HEK293T (cell line): Measurements from ENCODE around the gene VAV3.
A peak's percentile ranks its signal among the peaks of the same experiment; 100 is the strongest.

Experiments used
- CTCF ChIA-PET: fragments of 350-600 bp; formaldehyde crosslinking; extraction: SDS; loops from one replicate; lab custom pipeline; 2021; ENCODE audit warnings: antibody characterized with exemption, inconsistent platforms; lab: Yijun Ruan, JAX
- POLR2A ChIA-PET: fragments of 350-600 bp; formaldehyde crosslinking; extraction: SDS; loops from one replicate; lab custom pipeline; 2020; ENCODE audit warnings: antibody characterized with exemption, inconsistent platforms; lab: Yijun Ruan, JAX
- DNase-seq: peaks from one replicate; pipeline ENCODE4 v3.0.0; 2012; ENCODE audit warnings: mixed read lengths; ENCODE audit errors: extremely low spot score
- ARNT ChIP-seq: fragments of 450-650 bp; IDR thresholded peaks from 2 replicates; pipeline ENCODE4 v1.6.1; 2017; ENCODE audit warnings: mild to moderate bottlenecking
- BHLHE40 ChIP-seq: fragments of 450-650 bp; IDR thresholded peaks from 2 replicates; pipeline ENCODE4 v1.6.1; 2016; ENCODE audit warnings: mild to moderate bottlenecking, moderate library complexity, borderline replicate concordance
- CTBP1 ChIP-seq: fragments of 450-650 bp; IDR thresholded peaks from 2 replicates; pipeline ENCODE4 v1.6.1; 2016; ENCODE audit warnings: borderline replicate concordance
- ELF4 ChIP-seq: fragments of 450-650 bp; IDR thresholded peaks from 2 replicates; pipeline ENCODE4 v1.6.1; 2017; ENCODE audit warnings: antibody characterized with exemption
- FOXA1 ChIP-seq: fragments of 450-650 bp; IDR thresholded peaks from 2 replicates; pipeline ENCODE4 v1.6.1; 2016; ENCODE audit warnings: mild to moderate bottlenecking
- FOXK2 ChIP-seq: fragments of 450-650 bp; IDR thresholded peaks from 2 replicates; pipeline ENCODE4 v1.6.1; 2016; ENCODE audit warnings: mild to moderate bottlenecking
- FOXM1 ChIP-seq: fragments of 450-650 bp; IDR thresholded peaks from 2 replicates; pipeline ENCODE4 v1.6.1; 2017; ENCODE audit warnings: mild to moderate bottlenecking, borderline replicate concordance
- HDGF ChIP-seq: fragments of 450-650 bp; IDR thresholded peaks from 2 replicates; pipeline ENCODE4 v1.6.1; 2017; ENCODE audit warnings: antibody characterized with exemption, borderline replicate concordance
- L3MBTL2 ChIP-seq: fragments of 450-650 bp; conservative IDR thresholded peaks from 2 replicates; pipeline ENCODE4 v1.6.1; 2016; ENCODE audit warnings: mild to moderate bottlenecking
- LEF1 ChIP-seq: fragments of 450-650 bp; IDR thresholded peaks from 2 replicates; pipeline ENCODE4 v1.6.1; 2017; ENCODE audit warnings: mild to moderate bottlenecking, borderline replicate concordance
- NFRKB ChIP-seq: fragments of 450-650 bp; IDR thresholded peaks from 2 replicates; pipeline ENCODE4 v1.6.1; 2016; ENCODE audit warnings: mild to moderate bottlenecking, moderate library complexity
- PKNOX1 ChIP-seq: fragments of 450-650 bp; IDR thresholded peaks from 2 replicates; pipeline ENCODE4 v1.6.1; 2016
- SP1 ChIP-seq: fragments of 450-650 bp; IDR thresholded peaks from 2 replicates; pipeline ENCODE4 v1.6.1; 2017
- SUZ12 ChIP-seq: fragments of 450-650 bp; IDR thresholded peaks from 2 replicates; pipeline ENCODE4 v1.6.1; 2016; ENCODE audit warnings: mild to moderate bottlenecking
- TARDBP ChIP-seq: fragments of 450-650 bp; IDR thresholded peaks from 2 replicates; pipeline ENCODE4 v1.6.1; 2016
- ZNF384 ChIP-seq: fragments of 450-650 bp; IDR thresholded peaks from 2 replicates; pipeline ENCODE4 v1.6.1; 2016

The VAV3 gene

GRCh38 chr1:107782217-107782845 is 182.6 kb downstream of the VAV3 start:
- DNase-seq = peak; percentile 27
- ChIA-PET POLR2A (interaction anchor here (2.3 kb wide), 1 partner anchor 343 kb away, joined by 6 read pairs; no protein-coding TSS in a partner anchor), CTCF (interaction anchor here (0.5 to 7.3 kb wide), 15 partner anchors 8 to 778 kb away, joined by 3 to 116 read pairs (median 4); partner anchors contain the start of gene SLC25A24)
- TF ChIP-seq ELF4 (no peak), FOXK2 (0 out of 2 replicates have a peak, but pooled peaks have one; percentile 34)

GRCh38 chr1:107781245-107781644 is 183.7 kb downstream of the VAV3 start:
- DNase-seq = no peak
- POLR2A ChIA-PET = interaction anchor here (2.3 kb wide), 1 partner anchor 344 kb away, joined by 6 read pairs; no protein-coding TSS in a partner anchor
- CTCF ChIA-PET = interaction anchor here (0.6 to 7.3 kb wide), 7 partner anchors 8 to 779 kb away, joined by 3 to 116 read pairs (median 5); partner anchors contain the start of gene SLC25A24

GRCh38 chr1:107777664-107778047 is 187.3 kb downstream of the VAV3 start:
- TF ChIP-seq LEF1 = no peak
- TF ChIP-seq FOXM1 = no peak
- no peak for TF ChIP-seq NFRKB
- no peak for TF ChIP-seq SUZ12
- no peak for TF ChIP-seq TARDBP
- TF ChIP-seq ZNF384 = no peak
- TF ChIP-seq ELF4 = no peak
- CTCF ChIA-PET = interaction anchor here (7.3 kb wide), 1 partner anchor 348 kb away, joined by 116 read pairs; no protein-coding TSS in a partner anchor
- POLR2A ChIA-PET = no interaction called here
- no peak for DNase-seq

More at GRCh38 chr1:107781245-107781644, 183.7 kb downstream of the VAV3 start:
- TF ChIP-seq ARNT = no peak
- TF ChIP-seq ELF4 = no peak
- TF ChIP-seq HDGF = no peak
- no peak for TF ChIP-seq CTBP1
- no peak for TF ChIP-seq FOXK2
- no peak for TF ChIP-seq SUZ12
- no peak for TF ChIP-seq TARDBP
- no peak for TF ChIP-seq LEF1

- TF ChIP-seq FOXK2 (no peak), PKNOX1 (no peak), SUZ12 (no peak), CTBP1 (no peak), ZNF384 (no peak), SP1 (no peak), ELF4 (no peak), L3MBTL2 (no peak)
- ChIA-PET POLR2A (no interaction called here), CTCF (interaction anchor here (7.3 kb wide), 1 partner anchor 348 kb away, joined by 116 read pairs; no protein-coding TSS in a partner anchor)
- DNase-seq = no peak
Measured at GRCh38 chr1:107776900-107777663, 187.9 kb downstream of the VAV3 start.

GRCh38 chr1:107771377-107771776 is 193.6 kb downstream of the VAV3 start:
- TF ChIP-seq ARNT (no peak), PKNOX1 (no peak), SUZ12 (no peak)
- no peak for DNase-seq
- ChIA-PET POLR2A (no interaction called here), CTCF (no interaction called here)

- ChIA-PET CTCF (interaction anchor here (1.4 kb wide), 1 partner anchor 15 kb away, joined by 4 read pairs; no protein-coding TSS in a partner anchor), POLR2A (interaction anchor here (1.5 kb wide), 1 partner anchor 29 kb away, joined by 3 read pairs; no protein-coding TSS in a partner anchor)
- peak; percentile 22 for DNase-seq
- peak; percentile 79 for TF ChIP-seq CTBP1
- TF ChIP-seq FOXM1 = no peak
- TF ChIP-seq ARNT = no peak
- no peak for TF ChIP-seq TARDBP
- peak; percentile 79 for TF ChIP-seq PKNOX1
- no peak for TF ChIP-seq NFRKB
- TF ChIP-seq SP1 = no peak
- TF ChIP-seq HDGF = no peak
- no peak for TF ChIP-seq ELF4
- no peak for TF ChIP-seq SUZ12
- TF ChIP-seq L3MBTL2 = no peak
- TF ChIP-seq BHLHE40 = no peak
- no peak for TF ChIP-seq FOXK2
- no peak for TF ChIP-seq LEF1
- peak; percentile 82 for TF ChIP-seq FOXA1
- no peak for TF ChIP-seq ZNF384
Measured at GRCh38 chr1:107767156-107767582, 197.8 kb downstream of the VAV3 start.
